AG04450 (cell line): ENCODE data around the gene ABTB1. TPM values are rescaled to one million over a fixed set of nuclear protein-coding genes. Genes with fewer than 3 reads are reported as not detected.
A peak's percentile ranks its signal among the peaks of the same experiment; 100 is the strongest.

Experiments
- CTCF ChIA-PET: fragments of 300-600, 350-600 bp; formaldehyde crosslinking; extraction: SDS; loops from one replicate; lab custom pipeline; 2022; ENCODE audit warnings: antibody characterized with exemption, inconsistent platforms; lab: Charles Lee
- POLR2A ChIA-PET: fragments of 350-600 bp; formaldehyde crosslinking; extraction: SDS; loops from one replicate; lab custom pipeline; 2021; ENCODE audit warnings: antibody characterized with exemption, inconsistent platforms; lab: Yijun Ruan, JAX
- DNase-seq: peaks from one replicate; pipeline ENCODE4 v3.0.0-alpha.2; 2011; ENCODE audit warnings: low read depth, low spot score
- H3K27ac ChIP-seq: one replicate; pipeline ENCODE4 v1.5.1; 2012; ENCODE audit warnings: low read depth, low read length, control low read depth
- H3K27me3 ChIP-seq: one replicate; pipeline ENCODE4 v1.6.0; 2012; ENCODE audit warnings: low read length; ENCODE audit not compliant: control insufficient read depth, insufficient read depth
- H3K4me3 ChIP-seq: 2 replicates; pipeline ENCODE4 v1.5.1; 2011; ENCODE audit warnings: mild to moderate bottlenecking, low read depth, low read length, control low read depth
- H3K9me3 ChIP-seq: 2 replicates; pipeline ENCODE4 v1.5.1; 2012; ENCODE audit warnings: low read length; ENCODE audit not compliant: control insufficient read depth, insufficient read depth
- CTCF ChIP-seq: IDR thresholded peaks from 2 replicates; pipeline ENCODE4 v1.5.1; 2011; ENCODE audit warnings: low read depth, low read length, control low read depth, inconsistent platforms
- polyA plus RNA-seq: library from polyadenylated mRNA; depleted of rRNA; stranded (reverse); fragments of >200 nt; gene quantifications from 2 replicates; pipeline ENCODE4 v1.2.3, GENCODE V29; 2011

Gene ABTB1
- polyA plus RNA-seq, 1 experiment: 15.5 TPM

GRCh38 chr3:127628788-127629466 lies 43.8 kb upstream of the ABTB1 start, which contains the start of gene PODXL2:
PODXL2 (plus strand) TSS chr3:127629185; CDS start chr3:127629220, 35 bp downstream.
- CTCF ChIA-PET: interaction anchor here (0.9 kb wide), 1 partner anchor 54 kb away, joined by 5 read pairs; no protein-coding TSS in a partner anchor
- DNase-seq: no peak
- Histone ChIP-seq H3K27ac (no peak within 1 kb of the TSS), H3K27me3 (peaks cover 40% of the 10 kb centered on the region), H3K9me3 (peaks cover 6% of the 10 kb centered on the region; the same call in 1 of the 2 replicates), H3K4me3 (peak within 1 kb of the TSS; percentile 53)
- POLR2A ChIA-PET: no interaction called here
- no peak for TF ChIP-seq CTCF

GRCh38 chr3:127629467-127630403 lies 43.0 kb upstream of the ABTB1 start:
- POLR2A ChIA-PET: no interaction called here
- TF ChIP-seq CTCF: no peak
- H3K4me3 ChIP-seq: peak overlapping the region; percentile 53
- H3K27me3 ChIP-seq: peaks cover 40% of the 10 kb centered on the region
- no peak for DNase-seq
- CTCF ChIA-PET: no interaction called here
- no peak overlapping the region for H3K27ac ChIP-seq
- H3K9me3 ChIP-seq: peaks cover 6% of the 10 kb centered on the region; the same call in 1 of the 2 replicates

GRCh38 chr3:127630811-127631714 lies 41.7 kb upstream of the ABTB1 start:
- CTCF ChIA-PET: no interaction called here
- H3K27ac ChIP-seq: no peak overlapping the region
- POLR2A ChIA-PET: no interaction called here
- peaks cover 6% of the 10 kb centered on the region; the same call in 1 of the 2 replicates for H3K9me3 ChIP-seq
- no peak for TF ChIP-seq CTCF
- peaks cover 42% of the 10 kb centered on the region for H3K27me3 ChIP-seq
- DNase-seq: no peak
- H3K4me3 ChIP-seq: no peak overlapping the region

- DNase-seq: no peak
- H3K27me3 ChIP-seq: peaks cover 35% of the 10 kb centered on the region
- no peak for TF ChIP-seq CTCF
- ChIA-PET POLR2A (no interaction called here), CTCF (interaction anchor here (1.1 kb wide), 2 partner anchors 20 to 59 kb away, joined by 3 read pairs; no protein-coding TSS in a partner anchor)
- H3K4me3 ChIP-seq: no peak overlapping the region
- no peak overlapping the region for H3K27ac ChIP-seq
- peaks cover 6% of the 10 kb centered on the region; the same call in 1 of the 2 replicates for H3K9me3 ChIP-seq
Measured at GRCh38 chr3:127632035-127632820, 40.5 kb upstream of the ABTB1 start.
